Measurements from ENCODE around the gene AGT. TPM values are rescaled to one million over a fixed set of nuclear protein-coding genes. Genes with fewer than 3 reads are reported as not detected.

Gene AGT
- total RNA-seq, 4 donors from 2014 or later, result 1.7 to 47.3 (median 38.6) TPM

GRCh38 chr1:230708631-230709580 is 5.0 kb downstream of the AGT start:
- H3K4me3 ChIP-seq, result no peak overlapping the region
- peak in 2 of 3 donors; percentile 92 to 93 for DNase-seq
- peaks cover 0 to 15% (median 0%) of the 10 kb centered on the region in 4 donors for H3K4me1 ChIP-seq
- no peaks in the 10 kb centered on the region for H3K36me3 ChIP-seq
- no peaks in the 10 kb centered on the region for H3K27me3 ChIP-seq
- no peaks in the 10 kb centered on the region for H3K9me3 ChIP-seq
- TF ChIP-seq POLR2A (IDR thresholded peaks at IDR 0.05), result no peak
- TF ChIP-seq, protein P1, sequence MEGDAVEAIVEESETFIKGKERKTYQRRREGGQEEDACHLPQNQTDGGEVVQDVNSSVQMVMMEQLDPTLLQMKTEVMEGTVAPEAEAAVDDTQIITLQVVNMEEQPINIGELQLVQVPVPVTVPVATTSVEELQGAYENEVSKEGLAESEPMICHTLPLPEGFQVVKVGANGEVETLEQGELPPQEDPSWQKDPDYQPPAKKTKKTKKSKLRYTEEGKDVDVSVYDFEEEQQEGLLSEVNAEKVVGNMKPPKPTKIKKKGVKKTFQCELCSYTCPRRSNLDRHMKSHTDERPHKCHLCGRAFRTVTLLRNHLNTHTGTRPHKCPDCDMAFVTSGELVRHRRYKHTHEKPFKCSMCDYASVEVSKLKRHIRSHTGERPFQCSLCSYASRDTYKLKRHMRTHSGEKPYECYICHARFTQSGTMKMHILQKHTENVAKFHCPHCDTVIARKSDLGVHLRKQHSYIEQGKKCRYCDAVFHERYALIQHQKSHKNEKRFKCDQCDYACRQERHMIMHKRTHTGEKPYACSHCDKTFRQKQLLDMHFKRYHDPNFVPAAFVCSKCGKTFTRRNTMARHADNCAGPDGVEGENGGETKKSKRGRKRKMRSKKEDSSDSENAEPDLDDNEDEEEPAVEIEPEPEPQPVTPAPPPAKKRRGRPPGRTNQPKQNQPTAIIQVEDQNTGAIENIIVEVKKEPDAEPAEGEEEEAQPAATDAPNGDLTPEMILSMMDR (IDR thresholded peaks at IDR 0.05), result no peak
- H3K27ac ChIP-seq, result peak overlapping the region in 3 of 4 donors; percentile 36 to 87 (median 72)

GRCh38 chr1:230707732-230708630 is 5.9 kb downstream of the AGT start:
- H3K4me1 ChIP-seq, result peaks cover 0 to 10% (median 0%) of the 10 kb centered on the region in 4 donors
- H3K27me3 ChIP-seq, result no peaks in the 10 kb centered on the region
- no peak for TF ChIP-seq POLR2A (IDR thresholded peaks at IDR 0.05)
- TF ChIP-seq, protein P1 (IDR thresholded peaks at IDR 0.05), result no peak
- no peak for DNase-seq
- no peak overlapping the region for H3K4me3 ChIP-seq
- H3K27ac ChIP-seq, result peak overlapping the region in 3 of 4 donors; percentile 24 to 87 (median 72)
- no peaks in the 10 kb centered on the region for H3K9me3 ChIP-seq
- H3K36me3 ChIP-seq, result no peaks in the 10 kb centered on the region

DNA sequence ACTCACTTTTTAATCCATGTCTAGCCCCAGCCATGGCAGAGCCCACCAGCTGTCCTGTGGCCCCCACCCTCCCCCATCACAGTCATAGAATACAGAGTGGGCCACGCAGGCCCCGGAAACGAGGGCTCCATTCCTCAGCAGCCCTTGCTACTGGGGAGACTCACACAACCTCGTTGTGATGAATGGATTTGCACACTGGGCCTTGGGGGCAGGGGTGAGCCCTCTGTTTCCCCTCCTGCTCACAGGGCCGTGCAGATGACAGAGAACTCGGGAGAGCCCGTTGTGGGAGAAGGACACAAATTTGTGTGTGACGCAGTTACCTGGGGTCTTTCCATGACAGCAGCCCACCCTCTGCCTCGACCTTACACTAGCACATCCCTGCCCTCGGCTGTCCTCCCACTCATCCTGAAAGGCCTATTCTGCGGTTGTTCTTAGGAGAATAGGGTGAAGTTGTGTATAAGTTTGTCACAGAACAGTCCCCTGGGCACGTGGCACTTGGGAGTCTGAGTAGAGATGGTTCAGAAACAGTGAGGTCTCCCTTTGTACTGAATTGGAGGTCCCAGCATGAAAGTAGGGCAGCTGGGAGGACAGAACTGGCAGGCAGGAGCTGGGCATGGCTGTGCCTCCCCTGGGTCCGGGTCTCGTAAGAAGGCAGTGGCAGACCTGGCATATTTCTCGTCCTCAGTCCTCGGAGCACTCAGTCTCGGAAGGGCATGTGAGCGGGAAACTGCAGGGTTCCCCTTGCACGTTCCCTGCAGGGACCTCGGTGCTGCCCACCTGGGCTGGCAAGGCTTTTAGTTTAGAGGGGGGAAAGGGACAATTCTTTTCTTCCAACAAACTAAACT is 6.8 kb downstream of the AGT start:
- no peaks in the 10 kb centered on the region for H3K27me3 ChIP-seq
- no peak overlapping the region for H3K4me3 ChIP-seq
- peaks cover 0 to 10% (median 0%) of the 10 kb centered on the region in 4 donors for H3K4me1 ChIP-seq
- H3K9me3 ChIP-seq, result no peaks in the 10 kb centered on the region
- TF ChIP-seq, protein P1 (IDR thresholded peaks at IDR 0.05), result no peak
- TF ChIP-seq POLR2A (IDR thresholded peaks at IDR 0.05), result no peak
- no peak for DNase-seq
- no peaks in the 10 kb centered on the region for H3K36me3 ChIP-seq
- H3K27ac ChIP-seq, result no peak overlapping the region

- no peak overlapping the region for H3K27ac ChIP-seq
- H3K4me3 ChIP-seq, result no peak overlapping the region
- no peak for TF ChIP-seq POLR2A (IDR thresholded peaks at IDR 0.05)
- TF ChIP-seq, protein P1 (IDR thresholded peaks at IDR 0.05), result no peak
- no peaks in the 10 kb centered on the region for H3K27me3 ChIP-seq
- no peaks in the 10 kb centered on the region for H3K36me3 ChIP-seq
- no peaks in the 10 kb centered on the region for H3K9me3 ChIP-seq
- H3K4me1 ChIP-seq, result peaks cover 0 to 10% (median 0%) of the 10 kb centered on the region in 4 donors
- no peak for DNase-seq
These were observed 7.8 kb downstream of the AGT start for GRCh38 chr1:230706020-230706699.

All from Peyer's patch (tissue), 4 donors.